Epithelial cell of proximal tubule (primary cell): ENCODE results near the gene NTM. TPM values are rescaled to one million over a fixed set of nuclear protein-coding genes. Genes with fewer than 3 reads are reported as not detected.

ENCODE experiments used
- DNase-seq: peaks from one replicate; pipeline ENCODE4 v3.0.0-alpha.2; 2011; ENCODE audit warnings: low read depth
- H3K4me3 ChIP-seq: 2 replicates; pipeline ENCODE4 v1.5.1; 2011; ENCODE audit warnings: low read depth, mild to moderate bottlenecking, low read length
- CTCF ChIP-seq: conservative IDR thresholded peaks from 2 replicates; pipeline ENCODE4 v1.5.1; 2012; ENCODE audit warnings: low read depth, mild to moderate bottlenecking, low read length
- total RNA-seq: library from RNA; depleted of rRNA; stranded (reverse); fragments of >200 nt; gene quantifications from 2 replicates; pipeline ENCODE4 v1.2.3, GENCODE V29; 2015

Gene NTM
- total RNA-seq, 1 donor from 2014 or later, result 5.3 TPM

GRCh38 chr11:131902421-131902820, 532.0 kb downstream of the NTM start:
- no peak for TF ChIP-seq CTCF
- no peak for DNase-seq
- no peak overlapping the region for H3K4me3 ChIP-seq

DNA sequence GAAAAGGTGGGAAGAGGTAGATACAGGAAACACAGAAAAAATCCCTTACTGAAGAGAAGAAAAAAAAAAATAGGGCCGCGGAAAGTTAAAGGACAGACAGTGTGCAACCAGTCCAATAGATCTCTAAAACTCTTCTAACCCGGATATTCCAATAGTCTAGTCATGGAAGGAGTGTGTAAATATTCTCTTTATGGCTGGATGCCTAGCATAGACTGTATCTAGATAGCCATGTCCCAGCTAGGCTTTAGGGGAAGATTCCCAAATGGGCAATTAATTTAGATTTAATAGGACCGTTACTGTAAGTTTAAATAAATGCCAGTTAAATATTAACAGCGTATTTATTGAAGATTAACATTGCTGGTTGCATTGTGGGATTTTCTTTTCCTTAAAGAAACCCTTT, 532.7 kb downstream of the NTM start:
- no peak for DNase-seq
- H3K4me3 ChIP-seq, result no peak overlapping the region
- TF ChIP-seq CTCF, result no peak

DNA sequence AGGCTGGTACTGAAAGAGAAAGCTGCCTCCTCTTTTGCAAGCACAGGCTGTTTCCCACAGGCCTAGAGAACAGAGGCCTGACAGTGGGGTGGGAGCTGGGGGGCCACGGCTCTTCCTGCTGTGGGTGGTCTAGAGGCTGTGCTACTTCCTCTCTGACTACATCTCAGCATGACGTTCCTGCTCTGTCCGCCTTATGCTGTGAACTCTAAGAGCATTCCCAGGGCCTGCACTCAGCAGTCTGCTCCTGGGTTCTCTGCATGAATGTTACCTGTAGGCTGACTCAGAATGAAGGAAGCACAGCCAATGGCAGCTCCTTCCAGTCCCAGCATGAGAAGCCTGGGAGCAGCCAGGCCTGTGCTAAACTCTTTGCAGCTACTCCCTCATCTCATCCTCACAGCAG, 534.3 kb downstream of the NTM start:
- no peak for DNase-seq
- TF ChIP-seq CTCF, result no peak
- no peak overlapping the region for H3K4me3 ChIP-seq

DNA sequence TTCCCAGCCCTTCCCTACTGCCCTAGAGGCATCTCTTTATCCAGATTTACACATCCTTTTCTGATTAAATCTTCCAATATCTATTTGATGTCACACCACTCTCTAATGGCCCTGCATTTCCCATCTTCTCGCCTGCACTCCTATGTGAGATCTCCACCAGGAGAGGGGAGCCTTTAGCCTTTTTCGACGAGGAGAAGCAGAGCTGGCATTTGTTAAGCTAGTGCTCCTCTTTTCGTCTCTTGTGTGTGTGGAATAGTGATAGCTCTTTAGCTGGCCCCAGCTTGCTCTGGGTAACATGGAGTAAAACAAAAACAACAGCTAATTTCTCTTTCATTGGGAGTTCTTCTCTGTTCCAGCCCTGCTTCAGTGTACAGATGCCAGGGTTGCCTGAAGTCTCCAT, 536.5 kb downstream of the NTM start:
- DNase-seq, result no peak
- peak; percentile 5 for TF ChIP-seq CTCF

DNA sequence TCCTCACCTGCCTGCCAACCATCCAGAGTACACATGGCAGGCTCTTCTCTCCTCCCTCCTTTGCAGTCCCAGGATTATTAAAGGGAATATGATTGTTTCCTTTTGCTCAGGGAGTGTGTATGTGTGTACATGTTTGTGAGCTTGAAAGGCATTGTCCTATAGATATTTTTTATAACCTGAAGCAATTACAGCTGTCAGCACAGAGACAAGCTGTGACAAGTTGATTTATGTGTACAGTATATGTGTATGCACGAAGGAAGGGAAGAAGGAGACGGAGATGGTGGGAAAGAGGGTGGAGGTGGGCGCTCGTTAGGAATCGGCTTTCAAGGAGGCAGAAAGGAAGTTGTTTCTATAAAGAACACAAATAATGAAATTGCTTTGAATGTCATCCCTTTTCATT, 537.0 kb downstream of the NTM start:
- no peak for TF ChIP-seq CTCF

More for the DNA sequence above, 536.5 kb downstream of the NTM start:
- no peak overlapping the region for H3K4me3 ChIP-seq

GRCh38 chr11:131908316-131908715, 537.9 kb downstream of the NTM start:
- DNase-seq, result no peak
- H3K4me3 ChIP-seq, result no peak overlapping the region
- no peak for TF ChIP-seq CTCF

More for the DNA sequence above, 537.0 kb downstream of the NTM start:
- no peak for DNase-seq
- no peak overlapping the region for H3K4me3 ChIP-seq

GRCh38 chr11:131909426-131910177, 539.2 kb downstream of the NTM start:
- no peak overlapping the region for H3K4me3 ChIP-seq
- DNase-seq, result no peak
- no peak for TF ChIP-seq CTCF
